ENCODE data around the gene TOR1AIP1.

GRCh38 chr1:179910934-179911333 lies 28.8 kb downstream of the TOR1AIP1 start:
- TF ChIP-seq REST (IDR thresholded peaks at IDR 0.05) = no peak
- no peak for TF ChIP-seq ESRRA (IDR thresholded peaks at IDR 0.05; ENCODE audit: borderline replicate concordance, low read length)
- TF ChIP-seq POLR2A (IDR thresholded peaks at IDR 0.05; ENCODE audit: low read length) = no peak
- TF ChIP-seq HOXA7 (CRISPR knock-in tag; IDR thresholded peaks at IDR 0.05) = no peak
- TF ChIP-seq, protein P1, sequence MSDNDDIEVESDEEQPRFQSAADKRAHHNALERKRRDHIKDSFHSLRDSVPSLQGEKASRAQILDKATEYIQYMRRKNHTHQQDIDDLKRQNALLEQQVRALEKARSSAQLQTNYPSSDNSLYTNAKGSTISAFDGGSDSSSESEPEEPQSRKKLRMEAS (IDR thresholded peaks at IDR 0.05) = no peak
- TF ChIP-seq CTCF (IDR thresholded peaks at IDR 0.05) = no peak
- no peak for TF ChIP-seq ELK1 (IDR thresholded peaks at IDR 0.05; ENCODE audit: low read depth, low read length)
- TF ChIP-seq MYC (IDR thresholded peaks at IDR 0.05; ENCODE audit: borderline replicate concordance, low read length) = no peak
- no peak for TF ChIP-seq CBX2 (IDR thresholded peaks at IDR 0.05; ENCODE audit: borderline replicate concordance, low read depth)
- TF ChIP-seq, protein P2, sequence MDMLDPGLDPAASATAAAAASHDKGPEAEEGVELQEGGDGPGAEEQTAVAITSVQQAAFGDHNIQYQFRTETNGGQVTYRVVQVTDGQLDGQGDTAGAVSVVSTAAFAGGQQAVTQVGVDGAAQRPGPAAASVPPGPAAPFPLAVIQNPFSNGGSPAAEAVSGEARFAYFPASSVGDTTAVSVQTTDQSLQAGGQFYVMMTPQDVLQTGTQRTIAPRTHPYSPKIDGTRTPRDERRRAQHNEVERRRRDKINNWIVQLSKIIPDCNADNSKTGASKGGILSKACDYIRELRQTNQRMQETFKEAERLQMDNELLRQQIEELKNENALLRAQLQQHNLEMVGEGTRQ (IDR thresholded peaks at IDR 0.05) = no peak
- TF ChIP-seq EP300 (IDR thresholded peaks at IDR 0.05) = no peak
- no peak for TF ChIP-seq KDM5A (IDR thresholded peaks at IDR 0.05)
